ENCODE measurements around the gene LAMA1.

GRCh38 chr18:6920099-6920955, 197.3 kb downstream of the LAMA1 start:
- TF ChIP-seq GATA2 (IDR thresholded peaks at IDR 0.05; ENCODE audit: insufficient read depth, insufficient read length, low read depth, low read length): no peak
- TF ChIP-seq MAX (IDR thresholded peaks at IDR 0.05; ENCODE audit: insufficient read depth, insufficient read length): no peak
- TF ChIP-seq CTCF (IDR thresholded peaks at IDR 0.05; ENCODE audit: extremely low read depth in 1 of 2, insufficient read depth in 1 of 2, low read depth in 1 of 2, low read length in 2 of 2): peak; percentile 71 to 75
- no peak for TF ChIP-seq POLR2A (IDR thresholded peaks at IDR 0.05; ENCODE audit: low read depth, low read length)
- TF ChIP-seq EZH2 (IDR thresholded peaks at IDR 0.05; ENCODE audit: borderline replicate concordance, low read depth, low read length, severe bottlenecking): no peak

Measured in endothelial cell of umbilical vein (primary cell).